Endothelial cell of umbilical vein (primary cell): ENCODE data around the gene CC2D2A. TPM values are rescaled to one million over a fixed set of nuclear protein-coding genes. Genes with fewer than 3 reads are reported as not detected.

Experiments
- BruUV-seq: library from RNA; stranded (reverse); fragments of 400-500 nt; replicated peaks from 2 replicates; lab custom pipeline; 2021; lab: Mats Ljungman, UMichigan
- CTCF ChIA-PET: fragments of 300-600, 350-600 bp; sonication (Branson Sonifier 250); formaldehyde crosslinking; loops from one replicate; lab custom pipeline; 2021; ENCODE audit warnings: antibody characterized with exemption, inconsistent platforms; lab: Charles Lee
- POLR2A ChIA-PET: fragments of 300-600, 350-600 bp; sonication (Branson Sonifier 250); formaldehyde crosslinking; loops from one replicate; lab custom pipeline; 2021; ENCODE audit warnings: antibody characterized with exemption, inconsistent platforms; lab: Charles Lee
- DNase-seq: peaks from one replicate; pipeline ENCODE4 v3.0.0-alpha.2; 2011; ENCODE audit warnings: low read depth, low spot score
- FAIRE-seq: peaks from 2 replicates; lab custom pipeline; 2011; peaks lifted over from hg19 to GRCh38; lab: Jason Lieb, UNC
- H2AFZ ChIP-seq: 2 replicates; pipeline ENCODE4 v1.6.0; 2012; ENCODE audit warnings: low read depth, low read length, control low read depth, inconsistent platforms
- H3K27ac ChIP-seq: 2 replicates; pipeline ENCODE4 v1.5.1; 2011; ENCODE audit warnings: low read depth, mild to moderate bottlenecking, control low read depth, low read length, moderate library complexity; ENCODE audit not compliant: insufficient read depth
- H3K27me3 ChIP-seq, 2 experiments: 2 replicates each; pipeline versions ENCODE4 v1.6.0 to v1.6.1; 2011; ENCODE audit warnings: low read length in 2 of 2, mixed read lengths in 1 of 2; ENCODE audit not compliant: control insufficient read depth in 2 of 2, insufficient read depth in 2 of 2
- H3K36me3 ChIP-seq, 2 experiments: 2 replicates in 1 of 2; 3 replicates in 1 of 2; pipeline ENCODE4 v1.5.1; 2011; ENCODE audit warnings: low read length in 2 of 2, mild to moderate bottlenecking in 1 of 2, moderate library complexity in 1 of 2; ENCODE audit not compliant: control insufficient read depth in 2 of 2, insufficient read depth in 2 of 2; ENCODE audit errors: extremely low read depth in 1 of 2
- H3K4me1 ChIP-seq: 3 replicates; pipeline ENCODE4 v1.5.1; 2011; ENCODE audit warnings: mild to moderate bottlenecking, low read length; ENCODE audit not compliant: control insufficient read depth, insufficient read depth; ENCODE audit errors: extremely low read depth
- H3K4me2 ChIP-seq: 2 replicates; pipeline ENCODE4 v1.6.1; 2011; ENCODE audit warnings: low read length, control low read depth, mixed read lengths; ENCODE audit not compliant: insufficient read depth
- H3K4me3 ChIP-seq, 3 experiments: fragments of 200-600 bp in 1 of 3; sonication (generic), shearing (Covaris generic) in 1 of 3; replicated peaks in 1 of 3; 2 replicates each; pipeline ENCODE4 v1.5.1; 2011 to 2016; ENCODE audit warnings: control low read depth in 3 of 3, low read length in 3 of 3, mild to moderate bottlenecking in 2 of 3, inconsistent platforms in 1 of 3, low read depth in 1 of 3, moderate library complexity in 1 of 3; ENCODE audit not compliant: insufficient read depth in 1 of 3
- H3K79me2 ChIP-seq: 2 replicates; pipeline ENCODE4 v1.6.0; 2012; ENCODE audit warnings: low read length, inconsistent platforms; ENCODE audit not compliant: control insufficient read depth, insufficient read depth
- H3K9ac ChIP-seq: replicated peaks from 2 replicates; pipeline ENCODE3; 2011; ENCODE audit warnings: low read length, control low read depth; ENCODE audit not compliant: insufficient read depth; ENCODE audit errors: extremely low read depth
- H3K9me1 ChIP-seq: replicated peaks from 3 replicates; pipeline ENCODE4 v1.6.0; 2011; ENCODE audit warnings: mild to moderate bottlenecking, low read length; ENCODE audit not compliant: control insufficient read depth, insufficient read depth; ENCODE audit errors: extremely low read depth
- H3K9me3 ChIP-seq: replicated peaks from 2 replicates; pipeline ENCODE4 v1.5.1; 2012; ENCODE audit warnings: low read length, inconsistent platforms; ENCODE audit not compliant: control insufficient read depth, insufficient read depth
- H4K20me1 ChIP-seq: replicated peaks from 2 replicates; pipeline ENCODE3; 2011; ENCODE audit warnings: mild to moderate bottlenecking, low read length; ENCODE audit not compliant: control insufficient read depth, insufficient read depth; ENCODE audit errors: extremely low read depth
- CTCF ChIP-seq, 2 donors: IDR thresholded peaks; 1 replicate in 1 of 2; 2 replicates in 1 of 2; pipeline ENCODE4 v1.5.1; 2011; ENCODE audit warnings: low read length in 2 of 2, mild to moderate bottlenecking in 2 of 2, moderate library complexity in 2 of 2, control low read depth in 1 of 2, inconsistent platforms in 1 of 2, low read depth in 1 of 2; ENCODE audit not compliant: insufficient read depth in 1 of 2; ENCODE audit errors: extremely low read depth in 1 of 2
- EZH2 ChIP-seq: IDR thresholded peaks from 2 replicates; pipeline ENCODE4 v1.6.1; 2012; ENCODE audit warnings: borderline replicate concordance, low read depth, mild to moderate bottlenecking, moderate library complexity, low read length, inconsistent platforms; ENCODE audit not compliant: severe bottlenecking
- FOS ChIP-seq: IDR thresholded peaks from 2 replicates; pipeline ENCODE4 v1.6.1; 2011; ENCODE audit warnings: mild to moderate bottlenecking, low read length, moderate library complexity, borderline replicate concordance; ENCODE audit not compliant: insufficient read depth
- GATA2 ChIP-seq: IDR thresholded peaks from 2 replicates; pipeline ENCODE4 v1.7.0; 2011; ENCODE audit warnings: low read depth, mild to moderate bottlenecking, moderate library complexity, mixed read lengths, low read length; ENCODE audit not compliant: insufficient read length, insufficient read depth
- JUN ChIP-seq: IDR thresholded peaks from 2 replicates; pipeline ENCODE4 v1.6.1; 2011; ENCODE audit warnings: borderline replicate concordance, low read depth; ENCODE audit not compliant: insufficient read length, insufficient read depth
- MAX ChIP-seq: IDR thresholded peaks from 2 replicates; pipeline ENCODE4 v1.6.1; 2011; ENCODE audit not compliant: insufficient read depth, insufficient read length
- MYC ChIP-seq: IDR thresholded peaks from one replicate; pipeline ENCODE4 v1.6.1; 2011; ENCODE audit warnings: mild to moderate bottlenecking, low read depth, low read length
- POLR2A ChIP-seq: IDR thresholded peaks from 2 replicates; pipeline ENCODE4 v1.6.1; 2012; ENCODE audit warnings: low read depth, mild to moderate bottlenecking, control low read depth, low read length
- POLR2AphosphoS5 ChIP-seq: IDR thresholded peaks from 2 replicates; pipeline ENCODE4 v1.6.1; 2012; ENCODE audit warnings: low read depth, mild to moderate bottlenecking, control low read depth, low read length, moderate library complexity; ENCODE audit not compliant: insufficient read depth
- dilution Hi-C: fragments of 300-500 bp; cut with MboI; formaldehyde crosslinking; loops from one replicate; pipeline ENCODE4 v1.15.0; 2019; ENCODE audit warnings: low sequenced_read_pairs; ENCODE audit not compliant: extremely low pct_ligation_motif_present
- intact Hi-C: fragments of 100-400 bp; cut with micrococcal nuclease; formaldehyde crosslinking; loops from one replicate; pipeline ENCODE4 v1.10.0; 2022
- polyA plus RNA-seq, 4 experiments: library from polyadenylated mRNA; depleted of rRNA in 3 of 4; stranded (reverse) in 3 of 4; unstranded in 1 of 4; fragments of >200 nt; gene quantifications; 2 replicates each; pipeline versions ENCODE4 v1.2.1 to v1.2.3, GENCODE V29; 2011 to 2012; ENCODE audit warnings: missing spikeins in 1 of 4
- total RNA-seq: library from RNA; stranded (reverse); gene quantifications from 2 replicates; pipeline ENCODE4 v1.2.3, GENCODE V29; 2021

CC2D2A gene
- total and polyA plus RNA-seq, 2 donors (not counting 3 experiments of a cell fraction or from before 2014, with no cell fraction given) = 10.2 to 22.4 TPM

- Histone ChIP-seq H3K9me1 (no peaks in the 10 kb centered on the region), H3K9me3 (no peaks in the 10 kb centered on the region), H3K4me2 (no peak overlapping the region), H3K36me3 (no peaks in the 10 kb centered on the region), H2AFZ (no peak overlapping the region), H3K9ac (no peak overlapping the region), H3K4me1 (no peaks in the 10 kb centered on the region), H4K20me1 (no peaks in the 10 kb centered on the region), H3K79me2 (no peaks in the 10 kb centered on the region), H3K4me3 (no peak overlapping the region), H3K27me3 (no peaks in the 10 kb centered on the region), H3K27ac (no peak overlapping the region)
- dilution Hi-C loops (no loop called here), intact Hi-C loops (no loop called here)
- ChIA-PET CTCF (no interaction called here), POLR2A (no interaction called here)
- no peak for FAIRE-seq
- no TSS peak for BruUV-seq
- DNase-seq = no peak
- no peak for TF ChIP-seq CTCF (IDR thresholded peaks at IDR 0.05; ENCODE audit: extremely low read depth in 1 of 2, insufficient read depth in 1 of 2, low read depth in 1 of 2, low read length in 2 of 2)
- no peak for TF ChIP-seq GATA2
Observed at GRCh38 chr4:15584785-15585184, 115.1 kb downstream of the CC2D2A start.

DNA sequence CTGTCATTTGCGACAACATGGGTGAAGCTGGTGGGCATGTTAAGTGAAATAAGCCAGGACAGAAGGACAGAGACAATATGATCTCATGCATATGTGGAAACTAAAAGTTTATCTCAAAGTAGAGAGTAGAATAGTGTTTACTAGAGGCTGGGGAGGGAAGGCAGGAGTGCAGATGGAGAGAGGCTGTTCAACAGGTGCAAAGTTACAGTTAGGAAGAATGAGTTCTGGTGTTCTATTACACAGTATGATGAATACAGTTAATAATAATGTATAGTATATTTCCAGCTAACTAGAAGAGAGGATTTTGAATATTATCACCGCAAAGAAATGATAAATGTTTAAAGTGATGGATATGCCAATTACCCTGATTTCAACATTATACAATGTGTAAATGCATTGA, 115.6 kb downstream of the CC2D2A start:
- FAIRE-seq (no peak), DNase-seq (no peak)
- Histone ChIP-seq H3K4me3 (no peak overlapping the region), H2AFZ (no peak overlapping the region), H3K79me2 (no peaks in the 10 kb centered on the region), H3K9me3 (no peaks in the 10 kb centered on the region), H3K27me3 (no peaks in the 10 kb centered on the region), H3K36me3 (no peaks in the 10 kb centered on the region), H4K20me1 (no peaks in the 10 kb centered on the region), H3K9ac (no peak overlapping the region), H3K27ac (no peak overlapping the region), H3K4me1 (no peaks in the 10 kb centered on the region), H3K9me1 (no peaks in the 10 kb centered on the region), H3K4me2 (no peak overlapping the region)
- CTCF ChIA-PET = interaction anchor here (0.5 to 1.0 kb wide), 2 partner anchors 8 to 65 kb away, joined by 4 to 5 read pairs; no protein-coding TSS in a partner anchor
- POLR2A ChIA-PET = no interaction called here
- no TSS peak for BruUV-seq
- intact Hi-C loops (no loop called here), dilution Hi-C loops (no loop called here)
- no peak for TF ChIP-seq MYC
- TF ChIP-seq POLR2AphosphoS5 = no peak
- TF ChIP-seq FOS = no peak
- TF ChIP-seq POLR2A = no peak
- no peak for TF ChIP-seq CTCF (IDR thresholded peaks at IDR 0.05; ENCODE audit: extremely low read depth in 1 of 2, insufficient read depth in 1 of 2, low read depth in 1 of 2, low read length in 2 of 2)
- TF ChIP-seq JUN = no peak
- no peak for TF ChIP-seq GATA2
- TF ChIP-seq EZH2 = no peak
- no peak for TF ChIP-seq MAX
